ENCODE measurements around the gene VEPH1.

DNA sequence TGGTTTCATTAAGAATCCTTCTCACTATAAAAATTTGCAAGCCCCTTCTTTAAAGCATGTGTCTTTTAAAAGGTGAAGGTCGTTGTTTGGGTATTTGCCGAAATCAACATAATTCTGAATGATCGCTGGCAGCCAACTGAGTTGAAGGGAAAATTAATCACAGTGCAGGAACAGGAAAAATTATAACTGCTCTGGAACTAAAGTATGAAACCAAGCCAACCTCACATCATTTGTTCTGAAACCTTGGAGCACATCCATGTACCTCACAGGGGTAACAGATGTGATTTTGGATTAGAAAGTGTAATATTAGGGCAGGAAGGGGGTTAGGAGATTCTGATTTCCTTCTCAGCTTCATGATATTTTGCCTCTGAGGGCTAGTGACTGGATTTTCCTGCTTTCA is 118.7 kb downstream of the VEPH1 start:
- TF ChIP-seq, protein P1, sequence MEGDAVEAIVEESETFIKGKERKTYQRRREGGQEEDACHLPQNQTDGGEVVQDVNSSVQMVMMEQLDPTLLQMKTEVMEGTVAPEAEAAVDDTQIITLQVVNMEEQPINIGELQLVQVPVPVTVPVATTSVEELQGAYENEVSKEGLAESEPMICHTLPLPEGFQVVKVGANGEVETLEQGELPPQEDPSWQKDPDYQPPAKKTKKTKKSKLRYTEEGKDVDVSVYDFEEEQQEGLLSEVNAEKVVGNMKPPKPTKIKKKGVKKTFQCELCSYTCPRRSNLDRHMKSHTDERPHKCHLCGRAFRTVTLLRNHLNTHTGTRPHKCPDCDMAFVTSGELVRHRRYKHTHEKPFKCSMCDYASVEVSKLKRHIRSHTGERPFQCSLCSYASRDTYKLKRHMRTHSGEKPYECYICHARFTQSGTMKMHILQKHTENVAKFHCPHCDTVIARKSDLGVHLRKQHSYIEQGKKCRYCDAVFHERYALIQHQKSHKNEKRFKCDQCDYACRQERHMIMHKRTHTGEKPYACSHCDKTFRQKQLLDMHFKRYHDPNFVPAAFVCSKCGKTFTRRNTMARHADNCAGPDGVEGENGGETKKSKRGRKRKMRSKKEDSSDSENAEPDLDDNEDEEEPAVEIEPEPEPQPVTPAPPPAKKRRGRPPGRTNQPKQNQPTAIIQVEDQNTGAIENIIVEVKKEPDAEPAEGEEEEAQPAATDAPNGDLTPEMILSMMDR (conservative IDR thresholded peaks at IDR 0.05; ENCODE audit: low read depth, low read length): no peak
- TF ChIP-seq EZH2 (IDR thresholded peaks at IDR 0.05; ENCODE audit: borderline replicate concordance, low read depth, low read length, poor library complexity, severe bottlenecking): no peak

Measured in A673 (cell line).